GM12891 (cell line): Measurements from ENCODE around the gene ACSS1.

ENCODE experiments used
- POLR2A ChIP-seq: IDR thresholded peaks from 2 replicates; pipeline ENCODE4 v1.6.1; 2011; ENCODE audit warnings: low read depth, low read length, control low read depth
- POLR2AphosphoS5 ChIP-seq: IDR thresholded peaks from 2 replicates; pipeline ENCODE4 v1.6.1; 2011; ENCODE audit warnings: low read depth, low read length, control low read depth
- POU2F2 ChIP-seq: IDR thresholded peaks from 2 replicates; pipeline ENCODE4 v1.6.1; 2011; ENCODE audit warnings: low read depth, mild to moderate bottlenecking, control low read depth, low read length, moderate library complexity
- SPI1 ChIP-seq: IDR thresholded peaks from 2 replicates; pipeline ENCODE4 v1.6.1; 2011; ENCODE audit warnings: low read depth, low read length, control low read depth
- TAF1 ChIP-seq: IDR thresholded peaks from 2 replicates; pipeline ENCODE4 v1.6.1; 2011; ENCODE audit warnings: low read depth, low read length, control low read depth

DNA sequence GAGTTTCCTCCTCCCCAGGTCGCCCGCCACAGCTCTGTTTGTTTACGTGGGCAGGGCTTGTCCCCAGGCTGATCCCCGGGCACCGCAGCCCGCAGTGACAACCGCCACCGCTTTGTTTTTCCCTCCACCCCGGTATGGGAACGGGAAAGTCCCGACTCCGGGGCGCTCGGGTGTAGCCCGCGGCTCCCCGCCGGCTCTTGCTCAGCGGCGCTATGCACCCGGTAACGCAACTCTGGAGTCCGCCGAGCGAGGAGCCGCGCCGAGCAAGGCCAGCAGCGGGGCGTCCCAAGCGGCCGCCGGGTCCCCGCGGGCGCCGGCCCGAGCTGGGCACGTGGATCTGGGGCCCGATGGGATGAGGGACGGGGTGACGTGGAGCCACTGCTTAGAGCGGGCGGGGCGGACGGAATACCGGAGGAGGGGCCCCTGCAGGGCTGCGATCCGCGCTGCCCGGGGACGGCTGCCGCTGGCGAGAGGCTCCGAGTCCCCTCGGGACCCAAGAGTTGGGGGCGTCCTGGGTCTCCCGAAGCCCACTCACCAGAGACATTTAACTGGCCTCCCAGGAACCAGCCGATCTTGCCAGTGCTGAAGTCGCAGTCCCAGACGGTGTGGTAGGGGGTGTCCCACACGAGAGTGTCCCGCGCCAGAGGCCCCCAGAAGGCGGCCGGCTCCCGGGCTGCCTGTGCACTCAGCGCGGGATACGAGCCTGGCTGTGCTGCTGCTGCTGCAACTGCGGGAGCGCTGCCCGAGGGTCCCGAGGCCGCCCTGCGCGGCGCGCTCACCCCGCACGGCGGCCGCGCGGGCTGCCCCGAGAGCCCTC, 497 bp downstream of the ACSS1 start:
- TF ChIP-seq POLR2A (no peak; the same call in 1 of the 2 replicates), POLR2AphosphoS5 (no peak), TAF1 (no peak), SPI1 (no peak), POU2F2 (no peak)
